NT2/D1 (cell line): ENCODE data around the gene HOXD3.

ENCODE experiments used
- DNase-seq: peaks from one replicate; pipeline ENCODE4 v3.0.0-alpha.2; 2011; ENCODE audit warnings: low read depth, low spot score
- H3K27me3 ChIP-seq: 2 replicates; pipeline ENCODE4 v1.6.0; 2011; ENCODE audit warnings: mild to moderate bottlenecking; ENCODE audit not compliant: insufficient read length, insufficient read depth
- H3K36me3 ChIP-seq: 2 replicates; pipeline ENCODE4 v1.6.1; 2011; ENCODE audit warnings: mild to moderate bottlenecking, low read length, mixed read lengths; ENCODE audit not compliant: insufficient read depth, insufficient read length
- H3K4me1 ChIP-seq: 2 replicates; pipeline ENCODE4 v1.5.1; 2011; ENCODE audit not compliant: insufficient read depth, insufficient read length
- H3K4me3 ChIP-seq: 2 replicates; pipeline ENCODE4 v1.5.1; 2011; ENCODE audit warnings: low read depth; ENCODE audit not compliant: insufficient read length
- H3K9ac ChIP-seq: 2 replicates; pipeline ENCODE4 v1.6.0; 2011; ENCODE audit warnings: low read depth; ENCODE audit not compliant: insufficient read length
- H3K9me3 ChIP-seq: 2 replicates; pipeline ENCODE4 v1.5.1; 2011; ENCODE audit warnings: mild to moderate bottlenecking, low read length; ENCODE audit not compliant: insufficient read depth
- SUZ12 ChIP-seq: IDR thresholded peaks from 2 replicates; pipeline ENCODE4 v1.6.1; 2011; ENCODE audit not compliant: insufficient read length, insufficient read depth; ENCODE audit errors: extremely low read depth
- YY1 ChIP-seq: IDR thresholded peaks from 2 replicates; pipeline ENCODE4 v1.6.1; 2011; ENCODE audit not compliant: insufficient read length, insufficient read depth
- ZNF274 ChIP-seq: IDR thresholded peaks from 2 replicates; pipeline ENCODE4 v1.6.1; 2011; ENCODE audit warnings: mild to moderate bottlenecking, low read depth, low read length

The HOXD3 gene

GRCh38 chr2:176213406-176213805 is 56.3 kb downstream of the HOXD3 start:
- no peak overlapping the region for H3K4me3 ChIP-seq
- no peaks in the 10 kb centered on the region for H3K36me3 ChIP-seq
- TF ChIP-seq YY1 (no peak), ZNF274 (no peak), SUZ12 (no peak)
- H3K27me3 ChIP-seq, result no peaks in the 10 kb centered on the region
- H3K9me3 ChIP-seq, result no peaks in the 10 kb centered on the region
- no peak overlapping the region for H3K9ac ChIP-seq
- H3K4me1 ChIP-seq, result no peaks in the 10 kb centered on the region
- no peak for DNase-seq
